Fibroblast of peridontal ligament (primary cell): ENCODE results near the gene AARS1.
"Not testable (repeated sequence)": the region's sequence is repeated elsewhere in the genome, so short reads cannot be mapped to it uniquely, and the experiment has no call there.

Experiments used
- DNase-seq: peaks from one replicate; pipeline ENCODE4 v3.0.0-alpha.2; 2010; ENCODE audit errors: extremely low read depth

Gene AARS1

DNA sequence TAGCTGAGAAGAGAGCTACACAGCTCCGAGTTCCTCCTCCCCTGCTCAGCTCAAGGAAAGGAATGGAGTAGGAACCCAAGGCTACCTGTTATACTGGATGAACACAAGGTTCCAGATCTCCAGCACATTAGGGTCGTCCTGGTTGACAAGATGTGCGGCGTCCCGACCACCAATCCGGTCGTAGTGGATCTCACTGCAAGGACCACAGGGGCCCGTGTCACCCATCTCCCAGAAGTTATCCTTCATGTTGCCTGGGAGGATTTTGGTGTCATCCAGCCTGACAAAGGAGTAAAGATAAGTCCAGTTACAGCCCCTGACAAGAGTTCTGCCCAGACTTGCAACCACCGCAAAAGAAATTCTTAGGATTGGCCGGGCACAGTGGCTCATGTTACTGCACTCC lies 17.6 kb downstream of the AARS1 start:
- DNase-seq, result no peak

DNA sequence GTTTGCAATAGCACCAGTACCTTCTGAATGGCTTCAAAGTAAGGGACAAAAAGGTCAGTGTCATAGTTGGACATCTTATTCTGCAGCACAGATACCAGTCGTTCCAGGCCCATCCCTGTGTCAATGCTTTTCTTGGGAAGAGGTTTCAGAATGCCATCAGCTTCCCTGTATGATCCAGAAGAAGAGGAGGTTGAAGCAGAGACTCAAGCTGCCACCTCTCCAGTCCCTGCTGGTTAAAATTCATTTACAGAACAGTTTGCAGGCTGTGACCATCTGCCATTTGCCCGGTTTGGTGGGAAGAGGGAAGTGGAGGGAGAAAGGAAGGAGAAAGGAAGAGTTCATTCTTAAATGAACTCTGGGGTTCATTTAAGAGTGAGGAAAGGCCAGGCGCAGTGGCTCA lies 19.1 kb downstream of the AARS1 start:
- no peak for DNase-seq

DNA sequence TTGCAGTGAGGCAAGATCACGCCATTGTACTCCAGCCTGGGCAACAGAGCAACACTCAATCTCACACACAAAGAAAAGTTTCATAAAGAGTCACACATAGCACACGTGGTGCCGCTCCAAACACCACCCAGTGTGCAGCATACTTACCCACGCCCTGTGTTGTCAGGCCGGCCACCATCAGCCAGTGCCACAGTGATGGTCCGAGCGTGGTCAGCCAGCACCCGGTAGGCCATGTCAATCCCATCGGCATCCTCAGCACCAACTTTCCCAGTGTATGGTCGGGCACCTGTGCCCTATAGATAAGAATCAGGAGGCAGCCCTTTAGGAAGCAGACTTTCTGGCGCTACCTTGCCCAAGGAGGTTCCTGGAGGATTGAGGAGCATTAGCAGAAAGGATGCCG lies 19.8 kb downstream of the AARS1 start:
- DNase-seq, result no peak

DNA sequence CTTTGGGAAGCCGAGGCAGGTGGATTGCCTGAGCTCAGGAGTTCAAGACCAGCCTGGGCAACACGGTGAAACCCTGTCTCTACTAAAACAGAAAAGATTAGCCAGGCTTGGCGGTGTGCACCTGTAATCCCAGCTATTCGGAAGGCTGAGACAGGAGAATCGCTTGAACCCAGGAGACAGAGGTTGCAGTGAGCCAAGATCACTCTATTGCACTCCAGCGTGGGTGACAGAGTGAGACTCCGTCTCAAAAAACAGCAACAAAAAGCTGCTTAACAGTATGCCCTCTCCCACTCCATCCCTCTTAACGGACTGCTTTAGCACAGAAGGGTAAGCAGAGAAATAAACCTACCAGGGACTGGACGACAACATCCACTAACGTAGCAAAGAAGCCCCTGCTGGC lies 21.4 kb downstream of the AARS1 start:
- DNase-seq, result not testable (repeated sequence)

DNA sequence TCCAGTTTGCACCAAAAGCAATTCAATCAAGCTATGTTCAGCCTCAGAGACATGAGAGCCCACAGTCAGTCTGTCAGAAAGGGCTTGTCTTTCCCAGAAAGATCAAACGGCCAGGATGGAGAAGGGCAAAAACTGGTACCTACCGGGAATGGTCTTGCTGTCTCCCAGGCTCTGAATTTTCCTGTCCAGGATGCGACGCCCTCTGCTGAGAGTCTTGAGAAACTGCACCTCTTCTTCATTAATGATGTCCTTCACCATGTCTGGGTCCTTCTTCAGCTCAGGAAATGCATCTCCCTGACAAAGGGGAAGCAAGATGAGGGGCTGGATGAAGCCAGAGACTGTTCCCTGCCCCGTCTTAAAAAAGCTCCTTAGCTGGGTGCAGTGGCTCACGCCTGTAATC lies 21.8 kb downstream of the AARS1 start:
- DNase-seq, result peak; percentile 47

DNA sequence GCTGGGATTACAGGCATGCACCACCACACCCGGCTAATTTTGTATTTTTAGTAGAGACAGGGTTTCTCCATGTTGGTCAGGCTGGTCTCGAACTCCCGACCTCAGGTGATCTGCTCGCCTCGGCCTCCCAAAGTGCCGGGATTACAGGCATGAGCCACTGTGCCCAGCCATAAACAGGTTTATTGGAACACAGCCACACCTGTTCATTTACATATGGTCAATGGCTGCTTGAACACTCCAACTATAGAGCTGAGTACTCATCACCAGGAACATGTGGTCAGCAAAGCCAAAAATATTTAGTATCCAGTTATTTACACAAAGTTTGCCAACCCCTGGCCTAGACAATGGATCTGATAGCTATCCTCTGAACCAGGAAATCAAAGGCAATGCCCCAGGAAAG lies 29.4 kb downstream of the AARS1 start:
- DNase-seq, result not testable (repeated sequence)

DNA sequence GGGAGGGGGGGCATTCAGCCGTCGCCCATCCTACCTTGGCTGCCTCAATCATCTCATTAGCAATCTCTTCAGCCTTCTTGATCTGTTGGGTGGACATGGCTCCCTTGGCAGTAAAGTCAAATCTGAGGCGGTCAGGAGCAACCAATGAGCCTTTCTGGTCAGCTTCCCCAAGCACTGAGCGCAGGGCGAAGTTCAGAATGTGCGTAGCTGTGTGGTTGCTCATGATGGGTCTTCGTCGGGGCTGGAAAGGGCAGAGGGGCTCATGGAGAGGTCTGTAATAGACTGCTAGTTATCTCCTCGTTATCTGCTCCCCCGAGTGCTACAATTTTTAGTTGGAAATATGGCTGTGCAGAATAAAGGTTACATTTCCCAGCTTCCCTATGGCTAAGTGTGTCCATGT lies 30.4 kb downstream of the AARS1 start:
- DNase-seq, result no peak

DNA sequence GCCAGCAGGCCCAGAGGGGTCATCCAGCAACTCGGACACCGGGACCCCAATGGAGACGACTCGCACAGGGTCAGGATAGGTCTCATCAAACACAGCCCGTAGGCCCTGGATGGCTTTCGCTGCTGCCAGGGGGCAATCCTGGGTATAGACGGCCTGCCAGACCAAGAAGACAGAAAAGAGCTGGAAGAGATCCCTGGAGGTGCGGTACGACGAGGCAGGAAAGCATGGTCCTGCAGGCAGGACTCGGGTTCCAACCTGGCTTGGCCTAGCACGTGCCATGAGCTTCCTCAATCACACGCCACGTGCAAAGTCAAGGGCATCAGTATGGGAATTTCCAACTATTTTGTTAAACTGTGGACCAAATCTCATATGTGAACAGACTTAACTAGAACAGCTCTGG lies 31.2 kb downstream of the AARS1 start:
- DNase-seq, result no peak

DNA sequence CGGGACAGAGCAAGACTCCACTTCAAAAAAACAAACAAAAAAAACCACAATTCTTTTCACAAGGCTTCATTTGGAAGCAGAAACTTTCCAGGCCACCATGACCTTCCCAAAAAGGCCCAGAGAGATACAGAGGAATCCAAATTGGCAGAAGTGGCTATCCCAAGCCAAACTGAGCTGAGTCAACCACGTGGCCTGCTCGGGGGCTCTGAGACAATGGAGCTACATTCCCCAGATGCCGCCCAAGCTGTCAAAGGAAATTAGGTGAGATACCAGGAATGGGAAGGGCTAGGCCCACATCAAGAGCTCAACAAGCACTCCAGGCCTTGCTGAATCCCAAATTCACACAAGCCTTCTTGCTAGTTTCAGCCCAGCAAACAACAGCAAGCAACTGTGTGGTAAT lies 31.9 kb downstream of the AARS1 start:
- peak; percentile 57 for DNase-seq

DNA sequence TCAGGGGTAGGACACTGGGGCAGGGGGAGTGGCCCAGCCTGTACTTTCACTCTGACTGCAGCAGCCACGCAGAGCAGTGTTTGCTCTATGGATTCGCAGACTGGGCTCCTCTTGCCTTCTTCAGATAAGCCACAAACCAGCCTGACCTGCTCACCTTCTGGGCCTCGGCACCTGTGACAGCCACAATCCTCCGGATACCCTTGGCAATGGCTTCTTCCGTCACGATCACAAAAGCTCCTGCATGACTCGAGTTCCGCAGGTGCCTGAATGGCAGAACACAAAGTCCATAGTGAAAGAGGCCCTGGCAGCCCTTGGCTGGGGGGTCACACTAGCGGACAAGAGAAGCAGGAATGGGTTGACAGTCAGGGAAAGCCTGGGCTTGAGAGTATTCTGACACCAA lies 33.7 kb downstream of the AARS1 start:
- DNase-seq, result no peak

DNA sequence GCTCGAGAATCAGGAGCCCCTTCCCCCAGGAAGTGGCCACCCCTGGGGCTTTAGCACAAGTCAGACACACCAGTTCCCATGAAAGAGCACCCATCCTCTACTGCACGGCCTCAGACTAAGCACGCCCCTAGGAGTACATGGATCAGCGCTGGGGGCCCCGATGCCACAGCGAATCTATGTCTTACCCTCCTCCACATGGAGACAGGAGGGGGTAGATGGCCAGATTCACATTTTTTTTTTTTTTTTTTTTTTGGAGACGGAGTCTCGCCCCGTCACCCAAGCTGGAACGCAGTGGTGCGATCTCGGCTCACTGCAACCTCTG lies 34.4 kb downstream of the AARS1 start:
- DNase-seq, result no peak

DNA sequence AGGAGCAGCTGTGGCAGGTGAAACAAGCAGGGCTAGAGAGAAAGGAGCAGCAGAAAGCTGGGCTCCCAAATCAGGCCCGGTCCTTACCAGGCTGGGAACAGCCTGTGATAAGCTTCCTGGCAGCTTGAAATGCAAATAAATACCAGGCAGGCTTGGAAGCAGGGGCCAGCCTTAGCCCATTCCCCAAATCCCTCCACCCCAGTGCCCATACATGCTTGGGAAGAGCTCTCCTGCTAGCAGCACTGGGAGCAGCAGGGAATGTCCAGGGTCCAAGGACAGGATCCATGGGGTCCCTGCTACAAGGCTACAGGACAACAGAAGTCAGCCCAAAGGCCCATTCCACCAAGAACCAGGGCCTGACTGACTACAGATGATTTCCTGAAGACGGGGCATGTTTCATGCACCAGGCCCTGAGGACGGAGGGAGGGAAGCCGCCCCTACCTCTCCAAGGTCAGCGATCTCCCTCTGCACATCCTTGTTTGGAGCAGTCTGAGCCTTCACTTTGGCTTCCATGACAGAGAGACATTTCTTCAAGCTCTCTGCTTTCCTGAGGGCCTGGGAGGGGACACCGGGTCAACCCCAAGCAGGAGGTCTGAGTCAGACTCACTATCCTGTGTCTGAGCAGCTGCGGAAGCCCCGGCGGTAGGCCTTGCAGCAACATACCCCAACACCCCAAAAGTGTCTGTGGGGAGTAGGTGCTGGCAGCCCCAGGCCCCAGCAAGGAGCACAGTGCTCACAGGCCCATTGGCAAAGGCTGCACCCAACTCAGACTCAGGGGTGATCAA lies 34.9 kb downstream of the AARS1 start:
- no peak for DNase-seq

DNA sequence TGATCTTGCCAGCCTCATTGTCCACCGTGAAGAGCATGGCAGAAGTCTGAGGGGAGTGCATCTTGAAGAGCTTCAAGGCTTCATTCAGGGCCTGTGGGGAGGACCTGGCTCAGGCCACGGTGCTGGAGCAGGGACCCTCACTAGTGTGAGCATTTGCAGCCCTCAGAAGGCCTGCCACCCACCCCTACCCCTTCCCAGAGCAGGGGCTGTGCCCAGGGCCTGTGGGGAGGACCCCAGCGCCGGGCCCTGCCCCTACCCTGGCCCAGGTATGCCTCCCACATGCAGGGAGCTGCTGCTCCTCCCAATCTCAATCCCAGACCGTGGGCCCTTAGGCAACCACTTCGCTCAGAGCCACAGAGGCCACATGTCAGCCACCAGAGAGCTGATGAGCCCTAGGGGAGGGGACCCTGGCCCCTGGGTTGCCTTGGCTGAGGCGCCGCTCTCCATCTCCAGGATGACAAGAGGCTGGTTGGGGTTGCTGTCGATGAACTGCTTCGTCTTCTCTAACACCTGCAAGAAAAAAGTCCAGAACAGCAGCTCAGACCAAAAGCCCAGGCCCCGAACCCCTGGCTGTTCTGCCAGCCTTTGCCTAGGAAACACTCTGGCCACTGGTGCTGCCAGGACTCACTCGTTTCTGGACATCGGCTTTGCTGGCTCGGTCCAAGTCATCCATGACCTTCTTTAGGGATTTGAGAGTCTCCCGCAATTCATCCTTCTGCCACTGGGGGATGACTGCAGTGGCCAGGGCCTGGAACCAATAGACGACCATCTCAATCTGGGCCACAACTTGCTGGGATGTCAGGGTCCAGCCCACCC lies 35.8 kb downstream of the AARS1 start:
- DNase-seq, result peak; percentile 42

DNA sequence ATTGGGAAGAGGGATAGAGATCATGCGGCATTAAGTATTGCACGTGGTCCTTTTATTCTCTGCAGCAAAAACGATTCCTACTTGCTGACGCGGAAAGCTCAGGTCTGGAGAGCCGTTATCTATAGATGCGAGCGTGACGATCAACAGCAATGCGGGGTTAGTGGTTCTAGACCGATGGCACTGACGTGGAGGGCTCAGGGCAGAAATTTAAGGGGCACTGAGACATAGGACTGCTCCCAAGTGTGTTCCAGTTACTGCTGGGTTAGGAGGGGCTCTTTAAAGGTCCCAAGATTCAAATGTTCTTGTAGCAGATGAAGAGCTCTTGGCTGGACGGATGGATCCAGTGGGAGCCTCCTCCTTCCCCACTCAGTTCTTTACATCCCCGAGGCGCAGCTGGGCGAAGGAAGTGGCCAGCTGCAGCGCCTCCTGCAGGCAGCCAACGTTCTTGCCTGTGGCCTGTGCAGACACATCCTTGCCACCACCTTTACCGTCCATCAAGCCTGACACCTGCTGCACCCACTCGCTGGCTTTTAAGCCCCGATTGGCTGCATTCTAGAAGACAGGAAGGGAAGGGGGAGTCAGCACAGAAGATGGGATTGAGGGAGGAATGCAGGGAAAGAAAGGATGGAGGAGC lies 36.8 kb downstream of the AARS1 start:
- DNase-seq, result no peak

DNA sequence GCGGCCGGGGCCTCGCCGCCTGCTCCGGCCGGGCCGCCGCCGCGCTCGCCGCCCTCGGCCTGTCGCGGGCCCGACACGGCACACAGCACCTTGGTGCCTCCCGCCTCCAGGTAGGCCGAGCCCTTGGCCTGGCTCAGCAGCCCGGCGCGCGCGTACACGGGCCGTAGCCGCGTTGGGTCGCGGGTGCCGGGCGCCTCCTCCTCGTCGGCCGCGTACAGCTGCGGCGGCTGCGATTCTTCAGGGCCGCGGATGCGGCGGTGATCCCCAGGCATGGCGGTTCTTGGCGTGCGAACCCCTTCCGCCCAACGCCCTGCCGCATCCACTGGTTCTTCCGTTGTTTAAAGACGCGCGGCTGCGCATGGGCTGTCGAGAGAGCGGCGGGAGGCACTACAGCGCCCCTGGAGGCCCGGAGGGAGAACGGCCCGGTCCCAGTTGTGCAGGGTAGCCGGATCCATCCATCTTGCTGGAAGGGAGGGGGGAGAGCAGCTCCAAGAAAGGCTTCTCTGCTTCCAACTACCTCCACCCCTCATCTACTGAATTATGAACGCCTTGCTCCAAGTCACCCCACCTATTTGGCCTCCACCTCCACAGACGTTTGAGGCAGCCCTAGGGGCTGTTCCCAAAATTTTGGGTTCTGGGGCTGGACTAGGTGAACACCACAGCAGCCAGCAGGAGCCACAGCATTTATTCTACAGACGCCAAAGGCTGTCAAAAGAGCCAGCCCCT lies 37.5 kb downstream of the AARS1 start, which contains the start of gene EXOSC6:
TSS of gene EXOSC6 (minus strand) at position 312 of the 726 bp plus-strand sequence. CDS start at position 272, 40 bp downstream.
- peak; percentile 85 for DNase-seq

DNA sequence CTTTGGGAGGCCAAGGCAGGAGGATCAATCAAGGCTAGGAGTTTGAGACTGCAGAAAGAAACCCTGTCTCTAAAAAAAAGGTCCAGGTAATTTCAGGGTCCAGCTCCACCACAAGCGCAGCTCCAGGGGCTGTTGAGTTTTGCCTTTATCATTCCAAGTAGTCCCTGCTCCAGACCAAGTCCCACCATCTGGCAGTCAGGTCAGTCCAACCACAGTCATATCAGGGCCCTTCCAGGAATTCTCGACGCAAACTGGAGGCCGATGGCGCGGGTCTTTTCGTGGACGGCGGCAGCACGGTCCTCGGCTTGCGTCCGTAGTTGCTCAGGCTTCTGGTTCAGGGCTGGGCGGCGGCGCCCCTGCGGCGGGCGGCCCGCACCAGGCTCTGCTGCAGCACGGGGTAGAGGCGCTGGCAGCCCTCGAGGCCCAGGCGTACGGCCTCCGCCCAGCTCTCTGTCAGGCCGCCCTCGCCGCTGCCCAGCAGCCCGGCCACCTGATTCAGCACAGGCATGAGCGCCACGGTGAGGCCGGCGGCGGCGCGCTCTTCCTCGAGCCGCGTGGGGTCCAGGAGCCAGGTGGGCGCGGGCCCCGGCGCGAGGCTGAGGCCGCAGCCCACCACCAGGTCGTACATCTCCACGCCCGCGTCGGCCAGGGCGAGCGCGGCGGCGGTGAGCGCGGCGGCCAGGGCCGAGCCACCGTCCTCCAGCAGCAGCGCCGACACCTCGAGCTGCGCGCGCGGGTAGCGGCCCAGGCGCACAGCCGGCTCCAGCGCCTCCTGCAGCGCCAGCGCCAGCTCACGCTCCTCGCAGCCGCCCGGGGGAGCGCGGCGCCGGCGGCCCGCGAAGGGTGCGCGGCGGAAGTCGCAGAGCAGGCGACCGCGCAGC lies 38.3 kb downstream of the AARS1 start:
- DNase-seq, result peak; percentile 44

DNA sequence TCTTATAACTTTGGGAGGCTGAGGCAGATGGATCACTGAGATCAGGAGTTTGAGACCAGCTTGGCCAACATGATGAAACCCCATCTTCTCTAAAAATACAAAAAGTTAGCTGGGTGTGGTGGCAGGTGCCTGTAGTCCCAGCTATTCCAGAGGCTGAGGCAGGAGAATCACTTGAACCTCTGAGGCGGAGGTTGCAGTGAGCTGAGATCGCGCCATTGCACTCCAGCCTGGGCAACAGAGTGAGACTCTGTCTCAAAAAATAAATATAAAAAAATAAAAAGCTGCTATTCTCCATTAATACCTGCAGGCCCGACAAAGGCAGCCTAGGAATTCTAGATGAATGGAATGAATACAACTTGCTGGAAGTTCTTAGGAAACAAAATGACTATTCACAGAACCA lies 39.6 kb downstream of the AARS1 start:
- not testable (repeated sequence) for DNase-seq

DNA sequence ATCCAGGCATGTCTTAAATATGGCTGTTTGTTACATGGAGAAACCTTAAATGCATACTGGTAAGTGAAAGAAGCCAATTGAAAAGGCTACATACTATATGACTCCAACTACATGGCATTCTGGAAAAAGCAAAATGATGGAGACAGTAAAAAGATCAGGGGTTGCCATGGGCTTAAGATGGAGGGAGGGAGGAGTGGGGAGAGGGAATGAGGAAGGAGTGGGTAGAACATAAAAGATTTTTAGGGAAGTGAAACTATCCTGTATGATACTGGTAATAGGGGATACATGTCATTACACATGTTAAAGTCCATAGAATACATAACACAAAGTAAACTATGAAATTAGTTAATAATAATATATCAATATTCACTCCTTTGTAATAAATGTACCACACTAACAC lies 50.5 kb downstream of the AARS1 start:
- DNase-seq, result not testable (repeated sequence)

DNA sequence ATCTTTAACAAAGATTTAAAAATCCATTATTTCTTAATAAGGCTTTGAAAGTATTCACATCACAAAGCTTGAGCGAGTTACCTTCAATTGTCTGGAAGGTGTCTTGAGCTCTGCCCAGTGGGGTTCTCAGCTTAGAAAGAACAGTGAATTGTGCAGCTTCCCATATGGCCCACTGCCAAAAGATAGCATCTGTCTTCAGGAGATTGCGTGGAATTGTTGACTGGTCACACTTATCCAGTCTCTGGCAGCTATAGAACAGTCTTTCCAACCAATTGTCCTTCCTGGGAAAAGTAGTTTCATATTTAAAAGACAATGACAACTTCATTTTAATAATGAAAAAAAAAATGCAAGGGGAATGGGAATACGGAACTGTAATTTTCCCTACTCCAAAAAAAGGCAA lies 57.5 kb downstream of the AARS1 start:
- not testable (repeated sequence) for DNase-seq

DNA sequence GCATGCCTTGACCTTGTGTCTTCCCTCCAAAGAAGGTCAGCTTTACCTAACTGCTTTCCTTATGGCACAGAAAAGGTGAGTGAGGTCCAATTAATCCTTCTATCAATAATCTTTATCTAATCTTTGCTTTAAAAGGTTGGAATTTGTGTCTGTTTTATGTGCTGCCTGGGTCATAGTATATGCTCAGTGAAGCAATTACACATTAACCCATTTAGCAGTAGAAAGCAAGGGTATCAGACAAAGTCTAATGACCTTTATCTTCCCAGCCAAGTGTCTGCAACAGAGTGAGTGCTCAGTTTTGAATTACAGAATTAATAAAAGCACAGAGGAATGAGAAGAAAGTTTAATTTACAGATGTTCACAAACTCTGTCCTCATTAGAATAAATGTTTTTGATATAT lies 63.3 kb downstream of the AARS1 start:
- not testable (repeated sequence) for DNase-seq

DNA sequence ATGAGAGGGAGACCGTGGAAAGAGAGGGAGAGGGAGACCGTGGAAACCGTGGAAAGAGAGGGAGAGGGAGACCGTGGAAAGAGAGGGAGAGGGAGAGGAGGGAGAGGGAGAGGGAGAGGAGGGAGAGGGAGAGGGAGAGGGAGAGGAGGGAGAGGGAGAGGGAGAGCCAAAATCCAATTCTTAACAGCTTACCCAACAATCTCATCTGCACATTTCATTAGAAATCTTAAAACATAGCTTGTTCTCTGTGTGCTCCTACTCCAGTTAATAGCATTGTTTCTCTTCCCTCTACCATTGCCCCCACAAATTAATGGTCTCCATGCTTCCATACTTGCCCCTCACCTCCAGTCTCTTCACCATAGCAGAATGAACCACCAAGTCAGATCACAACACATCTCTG lies 63.9 kb downstream of the AARS1 start:
- DNase-seq, result not testable (repeated sequence)
